HG03064 (cell line): ENCODE results near the gene SIRT7.

Source experiments
- ATAC-seq: cut with Tn5 transposase; IDR thresholded peaks from one replicate; pipeline ENCODE4 v1.9.1; 2021; ENCODE audit warnings: low read depth; ENCODE audit not compliant: unreplicated experiment

The SIRT7 gene

GRCh38 chr17:81907219-81908145 is 10.5 kb downstream of the SIRT7 start:
- no peak for ATAC-seq

DNA sequence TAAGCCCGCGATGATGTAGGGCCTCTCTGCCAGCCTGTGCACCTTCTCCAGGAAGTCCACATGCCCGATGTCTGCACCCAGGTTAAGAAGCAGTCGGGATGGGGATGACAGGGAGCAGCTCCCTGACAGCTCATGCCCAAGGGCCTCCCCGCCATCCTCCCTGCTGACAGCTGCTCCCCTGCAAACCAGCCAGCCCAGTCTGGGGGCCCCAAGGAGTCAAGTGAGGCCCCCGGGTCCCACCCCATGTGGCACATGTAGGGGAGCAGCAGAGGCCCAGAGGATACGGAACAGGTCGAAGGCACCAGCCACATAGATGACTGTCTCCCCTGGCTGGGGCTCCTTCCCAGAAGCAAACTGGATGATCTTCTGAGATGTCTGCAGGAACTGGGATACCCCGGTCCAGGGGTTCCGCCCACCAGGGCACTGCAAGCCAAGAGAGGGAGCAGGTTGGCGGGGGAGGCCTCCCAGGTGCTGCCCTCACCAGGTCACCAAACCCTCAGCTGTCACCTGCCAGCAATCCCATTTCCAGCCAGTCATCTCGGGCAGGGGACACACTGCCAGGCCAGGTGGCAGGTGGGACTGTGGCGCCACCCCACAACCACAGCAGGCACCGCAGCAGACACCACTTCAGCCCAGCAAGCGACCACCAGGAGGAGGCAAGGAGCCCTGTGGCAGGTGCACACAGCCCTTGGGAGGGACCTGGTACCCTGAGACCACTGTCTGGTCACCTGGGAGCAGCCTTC is 11.3 kb downstream of the SIRT7 start:
- no peak for ATAC-seq

DNA sequence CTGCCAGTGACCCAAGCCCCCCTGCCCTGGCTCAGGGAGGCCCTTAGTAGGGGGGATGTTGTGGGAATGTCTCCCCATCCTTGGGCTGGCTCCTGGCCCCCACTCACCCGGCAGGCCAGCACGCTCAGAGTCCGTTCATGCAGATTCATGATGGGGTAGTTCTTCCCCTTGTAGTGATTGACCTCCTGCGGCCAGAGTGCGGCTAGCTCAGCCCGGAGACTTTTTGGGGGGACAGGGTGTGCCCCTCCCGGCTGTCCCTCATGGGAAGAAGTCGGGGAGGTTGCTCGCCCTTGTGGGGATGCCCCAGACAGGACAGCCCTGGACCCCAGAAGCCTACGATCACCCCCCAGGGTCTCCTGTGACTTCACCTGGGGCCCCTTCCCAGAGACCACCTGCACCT is 12.0 kb downstream of the SIRT7 start:
- no peak for ATAC-seq

DNA sequence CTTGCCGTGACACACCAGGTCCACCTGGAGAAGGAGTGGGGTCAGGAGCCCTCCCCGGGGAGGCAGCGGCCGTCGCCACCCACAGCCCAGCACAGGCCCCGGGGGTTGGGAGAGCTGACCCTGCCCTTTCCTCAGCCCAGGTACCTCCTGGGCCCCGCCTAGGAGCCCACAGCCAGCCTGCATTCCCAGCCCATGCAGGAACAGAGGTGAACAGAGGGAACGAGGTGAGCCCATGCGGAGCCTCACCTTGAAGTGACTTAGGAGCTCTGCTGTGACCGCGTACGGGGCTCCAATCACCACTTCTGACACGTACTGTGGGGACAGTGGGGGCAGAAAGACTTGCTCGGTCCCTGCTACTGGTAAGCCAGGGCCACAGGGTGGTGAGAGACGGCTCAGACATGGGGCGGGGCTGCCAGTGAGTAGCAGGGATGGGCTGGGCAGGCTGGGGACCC is 12.5 kb downstream of the SIRT7 start:
- no peak for ATAC-seq

DNA sequence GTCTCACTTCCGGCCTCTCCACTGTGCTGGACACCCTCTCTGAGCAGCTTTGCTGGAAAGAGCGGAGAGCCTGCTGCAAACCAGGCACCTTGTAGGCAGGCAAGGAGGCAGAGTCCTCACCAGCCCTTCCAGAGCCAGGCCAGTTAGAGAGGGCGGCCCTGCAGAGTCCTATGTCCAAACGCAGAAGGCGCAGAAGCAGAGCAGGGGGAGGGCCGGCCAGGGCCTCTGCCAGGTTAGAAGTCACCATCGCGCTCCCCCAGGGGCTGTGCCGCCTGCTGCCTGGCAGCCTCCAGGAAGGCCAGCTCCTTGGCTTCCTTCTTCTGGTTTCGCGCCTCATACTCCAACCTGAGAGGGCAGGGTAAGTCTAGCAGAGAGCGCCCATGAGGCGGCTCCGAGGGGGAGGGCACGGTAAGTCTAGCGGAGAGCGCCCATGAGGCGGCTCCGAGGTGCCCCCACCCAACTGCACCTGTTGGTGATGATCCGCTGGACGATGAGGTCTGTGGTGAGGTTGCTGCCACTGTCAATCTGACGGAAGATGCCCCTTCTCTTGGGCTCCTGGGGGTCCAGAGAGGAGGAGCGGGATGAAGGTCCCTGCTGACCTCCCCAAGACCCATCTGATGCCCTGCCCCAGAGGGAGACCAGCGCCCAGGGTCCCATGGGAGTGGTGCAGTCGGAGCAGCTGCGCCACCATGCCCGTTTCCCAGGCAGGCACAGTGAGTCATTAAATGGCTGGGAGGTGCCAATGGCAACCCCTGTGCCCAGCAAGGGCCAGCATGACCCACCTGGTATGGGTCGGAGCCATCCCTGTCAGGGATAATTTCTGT is 13.2 kb downstream of the SIRT7 start:
- no peak for ATAC-seq

DNA sequence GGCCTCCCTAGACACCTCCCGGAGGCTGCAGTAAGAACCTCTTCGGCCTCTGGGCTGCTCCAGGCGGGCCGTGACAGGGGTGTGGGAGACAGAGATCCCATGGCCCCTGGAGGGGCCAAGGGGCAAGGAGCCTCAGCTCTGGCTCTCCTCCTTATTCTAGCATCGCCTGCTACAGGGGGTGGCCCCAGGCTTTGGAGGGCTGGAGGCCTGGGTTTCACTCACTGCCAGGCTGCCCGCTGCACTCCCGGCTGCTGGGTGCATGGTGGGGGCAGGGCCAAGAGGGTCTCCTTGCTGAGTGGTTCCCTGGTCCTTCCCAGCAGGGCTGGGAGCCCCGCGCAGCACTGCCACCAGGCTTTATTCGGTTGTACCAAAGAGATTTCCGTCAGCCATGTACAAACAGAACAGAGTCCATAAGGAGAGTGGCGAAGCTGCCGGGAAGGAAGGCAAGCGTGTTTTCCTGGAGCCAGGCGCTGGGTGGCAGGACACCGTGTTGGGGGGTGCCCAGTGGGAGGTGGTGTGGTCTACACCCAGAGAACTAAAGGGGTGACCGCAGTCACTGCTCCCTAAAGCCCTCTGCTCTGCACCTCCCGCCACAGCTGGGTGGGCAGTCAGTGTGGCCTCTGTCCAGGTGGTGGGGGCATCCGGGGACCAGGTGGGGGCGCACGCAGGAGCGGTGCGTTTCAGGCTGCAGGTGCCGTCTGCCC is 13.9 kb downstream of the SIRT7 start:
- ATAC-seq: no peak

GRCh38 chr17:81903415-81903831 is 14.6 kb downstream of the SIRT7 start:
- no peak for ATAC-seq

DNA sequence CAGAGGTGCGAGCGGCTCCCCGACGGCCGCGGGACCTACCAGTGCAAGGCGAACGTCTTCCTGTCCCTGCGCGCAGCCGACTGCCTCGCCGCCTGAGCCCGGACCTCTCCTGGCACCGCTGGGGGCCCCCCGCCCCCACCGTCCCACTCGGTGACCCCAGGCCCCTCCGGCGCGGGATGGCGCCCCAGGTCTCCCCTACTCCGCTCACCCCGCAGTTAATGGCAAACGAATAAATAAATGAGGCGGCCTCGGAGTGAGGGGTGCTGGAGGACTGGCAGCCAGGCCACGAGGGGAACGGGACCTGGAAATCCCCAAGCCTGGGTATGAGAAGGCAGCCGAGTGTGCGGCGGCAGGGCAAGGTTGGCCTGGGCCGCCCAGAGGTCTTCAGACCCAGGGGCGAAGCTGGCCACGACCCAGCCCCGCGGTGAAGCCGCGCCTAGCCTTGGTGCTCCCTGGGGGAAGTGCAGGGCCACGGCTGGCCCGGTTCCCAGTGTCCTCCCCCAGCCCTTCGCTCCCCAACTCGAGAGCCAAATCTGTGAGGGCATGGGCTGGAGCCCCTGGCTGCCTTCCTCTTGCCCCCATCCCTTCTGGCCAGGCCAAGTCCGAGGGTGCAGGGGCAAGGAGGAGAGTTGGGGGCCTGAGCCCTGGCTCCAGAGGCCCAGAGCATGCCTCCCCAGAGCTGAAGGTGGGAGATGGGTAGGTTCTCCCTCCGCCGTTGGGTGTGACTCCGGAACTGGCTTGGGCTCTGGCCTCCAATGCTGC is 15.1 kb downstream of the SIRT7 start:
- ATAC-seq: no peak

DNA sequence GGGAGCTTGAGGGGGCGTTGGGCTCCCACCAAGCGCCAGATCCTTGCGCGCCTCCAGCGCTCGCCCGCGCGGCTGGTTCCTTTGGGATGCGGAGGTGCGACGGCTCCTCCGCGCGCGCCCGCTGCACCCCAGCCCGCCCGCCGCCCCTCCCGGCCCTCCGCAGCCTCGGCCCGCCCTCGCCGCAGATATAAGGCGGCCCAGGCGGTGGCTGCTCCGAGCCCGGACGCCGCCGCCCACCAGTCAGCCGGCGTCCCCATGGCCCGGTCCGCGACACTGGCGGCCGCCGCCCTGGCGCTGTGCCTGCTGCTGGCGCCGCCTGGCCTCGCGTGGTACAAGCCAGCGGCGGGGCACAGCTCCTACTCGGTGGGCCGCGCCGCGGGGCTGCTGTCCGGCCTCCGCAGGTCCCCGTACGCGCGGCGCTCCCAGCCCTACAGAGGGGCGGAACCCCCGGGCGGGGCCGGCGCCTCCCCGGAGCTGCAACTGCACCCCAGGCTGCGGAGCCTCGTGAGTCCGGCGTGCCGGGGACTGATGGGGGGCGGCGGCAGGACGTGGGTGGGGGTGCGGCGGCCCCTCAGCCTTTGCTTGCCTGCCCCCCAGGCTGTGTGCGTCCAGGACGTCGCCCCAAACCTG is 15.8 kb downstream of the SIRT7 start, which contains the start of gene NPB:
NPB (plus strand) TSS at position 216 of the 630 bp plus-strand sequence; CDS start at position 256, 40 bp downstream.
- ATAC-seq: no peak

DNA sequence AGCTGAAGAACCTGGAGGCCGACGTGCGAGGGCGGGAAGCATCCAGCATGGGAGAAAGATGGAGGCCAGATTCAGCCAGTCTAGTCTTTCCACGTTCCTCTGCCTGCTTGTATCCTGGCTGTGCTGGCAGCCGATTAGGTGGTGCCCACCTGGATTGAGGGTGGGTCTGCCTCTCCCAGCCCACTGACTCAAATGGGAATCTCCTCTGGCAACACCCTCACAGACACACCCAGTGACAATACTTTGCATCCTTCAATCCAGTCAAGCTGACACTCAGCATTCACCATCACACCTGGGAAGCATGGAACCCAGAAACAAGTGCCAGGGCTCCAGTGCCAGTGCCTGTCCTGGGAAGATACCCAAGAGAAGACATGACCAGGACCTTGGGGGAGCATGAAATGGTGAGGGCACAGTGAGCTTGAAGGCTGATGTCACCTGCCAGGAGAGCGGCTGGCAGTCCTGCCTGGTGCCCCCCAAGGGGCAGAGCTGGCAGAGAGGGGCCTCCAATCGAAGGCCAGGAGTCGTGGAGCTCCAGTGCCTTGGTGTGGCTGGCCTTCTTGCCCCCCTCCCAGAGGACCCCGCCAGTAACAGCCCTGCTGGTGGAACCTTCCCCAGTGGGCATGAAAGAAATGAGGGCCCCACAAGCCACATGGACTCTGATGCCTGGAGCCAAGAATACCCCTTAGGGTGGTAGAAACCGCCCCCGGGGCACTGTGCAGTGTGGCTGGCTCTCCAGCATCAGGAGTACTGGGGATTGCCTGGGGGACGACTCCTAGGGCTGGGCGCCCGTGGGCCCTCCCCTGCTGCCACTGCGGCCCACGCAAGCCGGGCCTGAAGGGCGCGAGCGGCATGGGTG is 16.6 kb downstream of the SIRT7 start:
- no peak for ATAC-seq

DNA sequence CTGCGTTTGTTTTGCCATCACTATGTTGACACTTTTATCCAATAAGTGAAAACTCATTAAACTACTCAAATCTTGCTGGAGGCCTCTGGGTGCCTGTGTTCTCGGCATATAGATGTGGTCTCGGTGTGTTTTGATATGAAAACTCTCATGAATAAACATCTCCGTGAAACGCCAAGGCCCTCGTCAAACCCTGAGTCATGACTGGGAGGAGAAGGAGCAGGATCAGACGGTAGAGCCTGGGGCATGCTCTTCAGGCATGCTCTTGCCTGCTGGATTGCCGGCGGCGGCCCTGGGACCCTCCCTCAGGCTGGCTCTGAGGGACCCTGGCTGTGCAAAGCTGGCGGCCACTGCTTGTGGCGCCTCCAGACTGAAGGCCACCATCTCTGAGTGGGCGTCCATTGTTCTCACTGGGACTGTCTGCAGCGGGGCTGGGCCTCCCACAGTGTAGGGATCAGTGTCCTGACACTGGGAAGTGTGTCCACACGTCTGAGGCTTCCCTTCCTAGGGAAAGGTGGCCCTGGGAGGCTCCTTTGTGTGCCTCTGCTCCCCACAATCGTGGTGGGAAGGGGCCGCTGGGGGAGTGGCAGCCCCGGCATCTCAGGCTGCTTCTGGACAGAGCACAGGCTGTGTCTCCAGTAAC is 17.7 kb downstream of the SIRT7 start:
- ATAC-seq: no peak

GRCh38 chr17:81899514-81900166 is 18.3 kb downstream of the SIRT7 start:
- no peak for ATAC-seq

- no peak for ATAC-seq
Observed at GRCh38 chr17:81898885-81899284, 19.1 kb downstream of the SIRT7 start.

GRCh38 chr17:81898029-81898866 is 19.7 kb downstream of the SIRT7 start:
- ATAC-seq: no peak

- ATAC-seq: no peak
Observed at GRCh38 chr17:81895400-81895799, 22.6 kb downstream of the SIRT7 start.

- ATAC-seq: peak; percentile 16
Observed at GRCh38 chr17:81891303-81891552, 26.7 kb downstream of the SIRT7 start.
